ENCODE results near the gene P4HA3. TPM values are rescaled to one million over a fixed set of nuclear protein-coding genes. Genes with fewer than 3 reads are reported as not detected.
A peak's percentile ranks its signal among the peaks of the same experiment; 100 is the strongest.

Gene P4HA3
- not detected for total RNA-seq

GRCh38 chr11:74311352-74311926, at the start of gene P4HA3:
TSS of gene P4HA3 (minus strand) at chr11:74311640. CDS start at chr11:74311611, 29 bp downstream.
- Mint-ChIP-seq H3K36me3 (ENCODE audit: low read depth) (no peaks in the 10 kb centered on the region), H3K9me3 (peaks cover 2% of the 10 kb centered on the region), H3K4me3 (peak within 1 kb of the TSS; percentile 49), H3K27me3 (peaks cover 32% of the 10 kb centered on the region), H3K27ac (no peak within 1 kb of the TSS), H3K4me1 (ENCODE audit: low read depth) (peaks cover 9% of the 10 kb centered on the region)
- peak; percentile 60 for DNase-seq
- no peak for TF ChIP-seq CTCF (IDR thresholded peaks at IDR 0.05)
- ChIA-PET POLR2A (no interaction called here), CTCF (interaction anchor here (0.6 to 2.3 kb wide), 2 partner anchors 10 to 136 kb away, joined by 3 to 10 read pairs; no protein-coding TSS in a partner anchor)
- peak; percentile 99 for ATAC-seq
- intact Hi-C loops (cut with micrococcal nuclease), result no loop called here

GRCh38 chr11:74357449-74357848, 46.0 kb upstream of the P4HA3 start:
- Mint-ChIP-seq H3K36me3 (ENCODE audit: low read depth) (peaks cover 24% of the 10 kb centered on the region), H3K4me1 (ENCODE audit: low read depth) (no peaks in the 10 kb centered on the region), H3K9me3 (no peaks in the 10 kb centered on the region), H3K27me3 (no peaks in the 10 kb centered on the region), H3K27ac (no peak overlapping the region), H3K4me3 (no peak overlapping the region)
- intact Hi-C loops (cut with micrococcal nuclease), result no loop called here
- DNase-seq (no peak), ATAC-seq (no peak)
- no peak for TF ChIP-seq CTCF (IDR thresholded peaks at IDR 0.05)
- CTCF ChIA-PET, result no interaction called here
- POLR2A ChIA-PET, result no interaction called here

- H3K27ac Mint-ChIP-seq, result no peak overlapping the region
- ChIA-PET POLR2A (no interaction called here), CTCF (no interaction called here)
- H3K36me3 Mint-ChIP-seq (ENCODE audit: low read depth), result peaks cover 15% of the 10 kb centered on the region
- H3K9me3 Mint-ChIP-seq, result no peaks in the 10 kb centered on the region
- DNase-seq (no peak), ATAC-seq (no peak)
- no peaks in the 10 kb centered on the region for H3K27me3 Mint-ChIP-seq
- no peak for TF ChIP-seq CTCF (IDR thresholded peaks at IDR 0.05)
- intact Hi-C loops (cut with micrococcal nuclease), result no loop called here
- H3K4me3 Mint-ChIP-seq, result no peak overlapping the region
- H3K4me1 Mint-ChIP-seq (ENCODE audit: low read depth), result no peaks in the 10 kb centered on the region
Observed at GRCh38 chr11:74355626-74356025, 44.2 kb upstream of the P4HA3 start.

- CTCF ChIA-PET, result interaction anchor here (1.4 kb wide), 1 partner anchor 33 kb away, joined by 5 read pairs; no protein-coding TSS in a partner anchor
Observed at GRCh38 chr11:74354036-74354435, 42.6 kb upstream of the P4HA3 start.

More at GRCh38 chr11:74354036-74354435, 42.6 kb upstream of the P4HA3 start:
- POLR2A ChIA-PET, result no interaction called here
- Mint-ChIP-seq H3K9me3 (no peaks in the 10 kb centered on the region), H3K4me1 (ENCODE audit: low read depth) (no peaks in the 10 kb centered on the region), H3K27ac (no peak overlapping the region), H3K36me3 (ENCODE audit: low read depth) (peaks cover 10% of the 10 kb centered on the region), H3K27me3 (no peaks in the 10 kb centered on the region), H3K4me3 (no peak overlapping the region)
- DNase-seq (no peak), ATAC-seq (no peak)
- intact Hi-C loops (cut with micrococcal nuclease), result no loop called here
- no peak for TF ChIP-seq CTCF (IDR thresholded peaks at IDR 0.05)
